ENCODE results near the gene DSCAML1. TPM values are rescaled to one million over a fixed set of nuclear protein-coding genes. Genes with fewer than 3 reads are reported as not detected.

The DSCAML1 gene
- total and polyA plus RNA-seq, 2 of the 8 experiments (the other 6 are each of a cell fraction or from before 2014, with no cell fraction given): 0.19 to 0.24 TPM

DNA sequence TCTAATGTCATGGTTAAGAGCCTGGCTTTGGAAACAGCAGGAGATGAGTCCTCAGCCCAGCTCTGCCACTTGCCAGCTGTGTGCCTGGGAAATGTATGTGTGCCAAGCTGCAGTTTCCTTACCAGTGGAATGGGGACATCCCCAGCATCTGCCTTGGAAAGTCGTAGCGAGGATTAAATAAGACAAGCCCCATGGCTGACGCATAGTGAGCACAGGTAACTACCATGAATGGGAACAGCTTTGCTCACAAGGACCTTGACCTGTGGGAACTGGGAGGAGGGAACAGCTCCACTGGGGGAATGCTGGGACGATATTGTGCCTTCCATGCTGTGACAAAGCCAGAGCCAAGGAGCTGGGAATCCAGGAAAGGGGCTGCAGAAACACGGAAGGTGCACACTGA lies 2.6 kb upstream of the DSCAML1 start:
- Histone ChIP-seq H2BK20ac (ENCODE audit: low read length) (no peak overlapping the region), H2BK5ac (ENCODE audit: low read depth, low read length) (no peak overlapping the region), H3K27ac (ENCODE audit: low read depth, low read length) (no peak overlapping the region), H2BK120ac (replicated peaks; ENCODE audit: low read depth, low read length) (no peak overlapping the region), H3K79me1 (ENCODE audit: low read depth, low read length) (no peaks in the 10 kb centered on the region), H3K18ac (ENCODE audit: extremely low read depth, low read length) (no peak overlapping the region; the same call in 1 of the 2 replicates), H3K4me3 (ENCODE audit: extremely low read depth in 1 of 4, insufficient read depth in 2 of 4, low read depth in 3 of 4, low read length in 4 of 4) (no peak overlapping the region), H3K9me3 (ENCODE audit: insufficient read depth in 2 of 2, low read depth in 1 of 2, low read length in 1 of 2) (no peaks in the 10 kb centered on the region), H4K5ac (ENCODE audit: insufficient read length, low read depth, low read length) (no peak overlapping the region), H2AK5ac (ENCODE audit: low read depth, low read length) (no peak overlapping the region; the same call in 1 of the 2 replicates), H2BK15ac (ENCODE audit: low read length) (no peak overlapping the region), H4K91ac (replicated peaks; ENCODE audit: insufficient read length, low read length) (no peak overlapping the region), H3K4me2 (ENCODE audit: insufficient read depth in 1 of 2, low read depth in 2 of 2, low read length in 2 of 2) (no peak overlapping the region), H3K23me2 (ENCODE audit: low read depth, low read length) (peaks cover 16% of the 10 kb centered on the region), H4K20me1 (replicated peaks in 1 of 2; ENCODE audit: control insufficient read depth in 1 of 2, insufficient read depth in 2 of 2, low read length in 2 of 2) (peaks cover 0 to 2% of the 10 kb centered on the region in 2 experiments), H3K4ac (replicated peaks; ENCODE audit: insufficient read length, low read depth, low read length) (no peak overlapping the region), H3K56ac (replicated peaks; ENCODE audit: insufficient read length, low read depth, low read length) (no peak overlapping the region), H3K27me3 (replicated peaks in 1 of 4; ENCODE audit: control insufficient read depth in 3 of 4, extremely low read depth in 1 of 4, insufficient read depth in 3 of 4, low read length in 3 of 4) (peaks cover 27 to 48% (median 41%) of the 10 kb centered on the region in 4 experiments), H3K9ac (replicated peaks in 1 of 4; ENCODE audit: extremely low read depth in 1 of 4, low read depth in 3 of 4, low read length in 3 of 4) (no peak overlapping the region), H2AFZ (ENCODE audit: low read length) (no peak overlapping the region), H2BK12ac (ENCODE audit: low read depth, low read length) (no peak overlapping the region), H3K14ac (ENCODE audit: insufficient read length) (no peak overlapping the region), H3K4me1 (replicated peaks in 1 of 4; ENCODE audit: control insufficient read depth in 3 of 4, insufficient read depth in 4 of 4, low read length in 3 of 4) (peaks cover 0 to 12% (median 6%) of the 10 kb centered on the region in 4 experiments; a peak in 5 of 7 replicates), H3K23ac (ENCODE audit: insufficient read length) (no peak overlapping the region), H4K8ac (ENCODE audit: extremely low read depth, insufficient read depth, low read length) (no peak overlapping the region), H3K79me2 (ENCODE audit: control insufficient read depth in 1 of 2, insufficient read depth in 2 of 2, low read length in 2 of 2) (no peaks in the 10 kb centered on the region), H3K36me3 (ENCODE audit: control insufficient read depth in 2 of 4, insufficient read depth in 4 of 4, low read length in 3 of 4) (no peaks in the 10 kb centered on the region)
- no peak for DNase-seq (ENCODE audit: low read depth in 1 of 2, low spot score in 2 of 2)
- 66% methylated on average over 5 of the region's 5 CpGs; no CpG with 5 or more reads in 1 of the 2 experiments for WGBS, 2 experiments (ENCODE audit: extremely low coverage in 1 of 2, insufficient coverage in 1 of 2, insufficient read length in 1 of 2, insufficient replicate concordance in 2 of 2, low coverage in 1 of 2, low lambda C conversion rate in 2 of 2, missing lambda C conversion rate in 1 of 2)
- TF ChIP-seq YY1 (IDR thresholded peaks at IDR 0.05; ENCODE audit: low read depth, low read length) (no peak), SP2 (IDR thresholded peaks at IDR 0.05; ENCODE audit: low read length) (no peak), CEBPB (IDR thresholded peaks at IDR 0.05; ENCODE audit: low read depth, low read length) (no peak), FOSL1 (IDR thresholded peaks at IDR 0.05; ENCODE audit: insufficient read depth, low read depth, low read length) (no peak), NRF1 (IDR thresholded peaks at IDR 0.05; ENCODE audit: low read depth, low read length) (no peak), SIN3A (conservative IDR thresholded peaks at IDR 0.05 in 1 of 2, IDR thresholded peaks at IDR 0.05 in 1 of 2; ENCODE audit: low read depth in 1 of 2, low read length in 2 of 2) (no peak), SRF (IDR thresholded peaks at IDR 0.05; ENCODE audit: low read depth, low read length) (no peak)
- ChIA-PET POLR2A (ENCODE audit: partially characterized antibody) (no interaction called here), CTCF (ENCODE audit: partially characterized antibody) (interaction anchor here (0.5 to 4.4 kb wide), 9 partner anchors 9 to 575 kb away, joined by 3 to 39 read pairs (median 9); no protein-coding TSS in a partner anchor)
- FAIRE-seq: no peak

Measured in H1 (cell line).